B cell (primary cell): ENCODE data around the gene PLCB3. TPM values are rescaled to one million over a fixed set of nuclear protein-coding genes. Genes with fewer than 3 reads are reported as not detected.

Experiments used
- ATAC-seq: fragments of 200-7000 bp; cut with Tn5 transposase; one replicate; pipeline ENCODE4 v1.10.0; 2021; ENCODE audit warnings: low read depth, mild to moderate bottlenecking, moderate number of reproducible peaks, moderate library complexity
- CTCF ChIA-PET: fragments of 350-600 bp; sonication (Branson Sonifier 250); formaldehyde crosslinking; loops from one replicate; lab custom pipeline; 2021; ENCODE audit warnings: antibody characterized with exemption, inconsistent platforms; lab: Charles Lee
- POLR2A ChIA-PET: fragments of 350-600 bp; sonication (Branson Sonifier 250); formaldehyde crosslinking; loops from one replicate; lab custom pipeline; 2021; ENCODE audit warnings: antibody characterized with exemption; lab: Charles Lee
- DNase-seq: peaks from one replicate; pipeline ENCODE4 v3.0.0; 2013
- H2AFZ ChIP-seq: 2 replicates; pipeline ENCODE4 v1.6.1; 2012; ENCODE audit warnings: mild to moderate bottlenecking, low read depth, low read length; ENCODE audit not compliant: insufficient read depth, poor library complexity, severe bottlenecking
- H3K27ac ChIP-seq, 2 donors: 1 replicate in 1 of 2; 2 replicates in 1 of 2; pipeline ENCODE4 v1.5.1; 2012 to 2013; ENCODE audit warnings: low read length in 2 of 2, mild to moderate bottlenecking in 2 of 2, moderate library complexity in 1 of 2
- H3K27me3 ChIP-seq, 4 experiments: fragments of 200-600 bp in 1 of 4; sonication (generic) in 1 of 4; replicated peaks in 1 of 4; 1 replicate in 2 of 4; 2 replicates in 2 of 4; pipeline versions ENCODE4 v1.6.1 to v1.7.0; 2013 to 2016; ENCODE audit warnings: low read length in 3 of 4, mild to moderate bottlenecking in 2 of 4, mixed read lengths in 1 of 4, moderate library complexity in 1 of 4; ENCODE audit not compliant: insufficient read depth in 4 of 4, control insufficient read depth in 3 of 4; ENCODE audit errors: control extremely low read depth in 1 of 4
- H3K36me3 ChIP-seq, 2 experiments: replicated peaks in 1 of 2; 1 replicate in 1 of 2; 2 replicates in 1 of 2; pipeline versions ENCODE4 v1.6.1 to v1.7.1; 2013; ENCODE audit warnings: low read length in 1 of 2; ENCODE audit not compliant: insufficient read depth in 2 of 2, control insufficient read depth in 1 of 2; ENCODE audit errors: control extremely low read depth in 1 of 2, extremely low read depth in 1 of 2
- H3K4me1 ChIP-seq, 2 donors: fragments of 200-600 bp in 1 of 2; sonication (generic) in 1 of 2; 1 replicate in 1 of 2; 2 replicates in 1 of 2; pipeline versions ENCODE4 v1.5.1 to v1.6.1; 2013 to 2017; ENCODE audit warnings: low read length in 2 of 2; ENCODE audit not compliant: control insufficient read depth in 2 of 2, insufficient read depth in 2 of 2
- H3K4me2 ChIP-seq: replicated peaks from 2 replicates; pipeline ENCODE3; 2012; ENCODE audit warnings: mild to moderate bottlenecking, low read depth, low read length; ENCODE audit not compliant: poor library complexity, severe bottlenecking
- H3K4me3 ChIP-seq, 5 experiments: fragments of 200-600 bp in 1 of 5; sonication (generic) in 1 of 5; 1 replicate in 3 of 5; 2 replicates in 2 of 5; pipeline versions ENCODE4 v1.5.1 to v1.7.0; 2011 to 2016; ENCODE audit warnings: low read length in 4 of 5, mild to moderate bottlenecking in 4 of 5, low read depth in 2 of 5, control low read depth in 1 of 5, moderate library complexity in 1 of 5; ENCODE audit not compliant: insufficient read depth in 1 of 5; ENCODE audit errors: control extremely low read depth in 1 of 5, extremely low read depth in 1 of 5
- H3K79me2 ChIP-seq: fragments of 200-600 bp; sonication (generic); one replicate; pipeline ENCODE4 v1.6.0; 2016; ENCODE audit warnings: low read length; ENCODE audit not compliant: control insufficient read depth, insufficient read depth
- H3K9ac ChIP-seq: fragments of 200-600 bp; sonication (generic); 2 replicates; pipeline ENCODE4 v1.6.1; 2017; ENCODE audit warnings: mild to moderate bottlenecking, low read length, moderate library complexity
- H3K9me3 ChIP-seq, 3 donors: one replicate each; pipeline versions ENCODE4 v1.6.1 to v1.7.1; 2013; ENCODE audit warnings: low read length in 2 of 3; ENCODE audit not compliant: control insufficient read depth in 2 of 3, insufficient read depth in 1 of 3; ENCODE audit errors: control extremely low read depth in 1 of 3
- H4K20me1 ChIP-seq: 2 replicates; pipeline ENCODE4 v1.6.0; 2012; ENCODE audit warnings: mild to moderate bottlenecking, low read length; ENCODE audit not compliant: insufficient read depth, control insufficient read depth, poor library complexity, severe bottlenecking
- H3K27ac Mint-ChIP-seq: one replicate; pipeline ENCODE4 v1.8.0; 2021; ENCODE audit warnings: mixed read lengths
- H3K27me3 Mint-ChIP-seq: one replicate; pipeline ENCODE4 v1.8.0; 2021; ENCODE audit warnings: mixed read lengths
- H3K4me1 Mint-ChIP-seq: one replicate; pipeline ENCODE4 v1.8.0; 2021; ENCODE audit warnings: mixed read lengths
- H3K4me3 Mint-ChIP-seq: one replicate; pipeline ENCODE4 v1.8.0; 2021; ENCODE audit warnings: mixed read lengths
- H3K9me3 Mint-ChIP-seq: one replicate; pipeline ENCODE4 v1.8.0; 2022; ENCODE audit warnings: mixed read lengths; ENCODE audit not compliant: insufficient read depth
- EZH2 ChIP-seq: IDR thresholded peaks from 2 replicates; pipeline ENCODE4 v1.6.1; 2012; ENCODE audit warnings: borderline replicate concordance, low read depth, mild to moderate bottlenecking, moderate library complexity, low read length; ENCODE audit not compliant: insufficient read depth, poor library complexity, severe bottlenecking
- WGBS: methylation state at CpG from one replicate; pipeline ENCODE4 v1.1.5; 2013; ENCODE audit warnings: missing lambda C conversion rate; ENCODE audit not compliant: insufficient coverage; 5-methylcytosine and 5-hydroxymethylcytosine counted together
- intact Hi-C: fragments of 100-400 bp; cut with micrococcal nuclease; formaldehyde crosslinking; loops from one replicate; pipeline ENCODE4 v1.10.0; 2022
- polyA plus RNA-seq: library from polyadenylated mRNA; depleted of rRNA; stranded (reverse); fragments of >200 nt; gene quantifications from 2 replicates; pipeline ENCODE4 v1.2.3, GENCODE V29; 2012
- total RNA-seq, 2 donors: library from RNA; stranded (reverse); fragments of 120-200 nt in 1 of 2; gene quantifications; 1 replicate in 1 of 2; 2 replicates in 1 of 2; pipeline versions ENCODE4 v1.2.3 to v1.2.4, GENCODE V29; 2013 to 2022
- TF ChIP-seq, protein P1 (sequence below): fragments of 200-600 bp; IDR thresholded peaks from one replicate; pipeline ENCODE4 v1.8.0; 2022; ENCODE audit warnings: antibody characterized with exemption, mild to moderate bottlenecking

The PLCB3 gene
- total and polyA plus RNA-seq, 2 donors (not counting 1 experiment from before 2014, with no cell fraction given) = 3.0 to 8.1 TPM

DNA sequence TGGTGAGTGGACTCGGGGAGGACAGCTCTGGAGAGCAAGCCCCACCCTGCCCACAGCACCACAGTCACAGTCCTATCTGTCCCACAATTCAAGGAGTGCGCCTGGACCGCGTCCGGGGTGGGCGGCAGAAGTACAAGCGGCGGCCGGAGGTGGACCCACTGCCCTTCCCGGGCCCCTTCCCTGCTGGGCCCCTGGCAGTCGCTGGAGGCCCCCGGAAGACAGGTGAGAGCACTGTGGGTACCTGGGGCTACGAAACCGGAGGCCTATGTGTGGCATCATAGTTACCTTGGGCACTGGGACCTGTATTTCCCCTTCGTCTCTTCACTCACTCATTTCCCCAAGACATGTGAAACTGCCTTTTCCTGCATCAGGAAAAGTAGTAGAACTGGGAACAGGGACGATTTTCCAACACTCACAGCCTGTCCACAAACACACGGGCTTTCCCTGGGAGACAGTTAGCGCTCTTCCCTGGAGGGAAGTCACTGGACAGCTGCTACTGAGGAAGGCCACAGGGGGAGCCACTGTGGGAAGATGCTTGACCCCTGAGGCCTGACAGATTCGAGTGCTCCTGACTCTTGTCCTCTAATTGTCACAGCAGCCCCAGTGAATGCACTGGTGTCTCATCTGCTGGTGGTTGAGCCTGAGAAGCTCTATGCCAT, 62.9 kb downstream of the PLCB3 start:
- ATAC-seq (no peak), DNase-seq (no peak)
- no peaks in the 10 kb centered on the region for H3K27me3 Mint-ChIP-seq
- intact Hi-C loops = no loop called here
- H3K4me1 ChIP-seq = peaks cover 6 to 24% of the 10 kb centered on the region in 2 donors
- no peak overlapping the region for H3K4me2 ChIP-seq
- peaks cover 0 to 32% of the 10 kb centered on the region in 2 experiments for H3K36me3 ChIP-seq
- H3K4me3 ChIP-seq = no peak overlapping the region
- ChIA-PET CTCF (interaction anchor here (1.6 to 1.7 kb wide), 2 partner anchors 10 to 46 kb away, joined by 4 to 5 read pairs; no protein-coding TSS in a partner anchor), POLR2A (no interaction called here)
- H3K27ac Mint-ChIP-seq = peak overlapping the region; percentile 24
- H4K20me1 ChIP-seq = peaks cover 21% of the 10 kb centered on the region
- no peaks in the 10 kb centered on the region for H3K27me3 ChIP-seq
- peaks cover 28% of the 10 kb centered on the region for H3K4me1 Mint-ChIP-seq
- no peak overlapping the region for H3K4me3 Mint-ChIP-seq
- H3K27ac ChIP-seq = no peak overlapping the region
- no peak overlapping the region for H3K9ac ChIP-seq
- TF ChIP-seq, protein P1, sequence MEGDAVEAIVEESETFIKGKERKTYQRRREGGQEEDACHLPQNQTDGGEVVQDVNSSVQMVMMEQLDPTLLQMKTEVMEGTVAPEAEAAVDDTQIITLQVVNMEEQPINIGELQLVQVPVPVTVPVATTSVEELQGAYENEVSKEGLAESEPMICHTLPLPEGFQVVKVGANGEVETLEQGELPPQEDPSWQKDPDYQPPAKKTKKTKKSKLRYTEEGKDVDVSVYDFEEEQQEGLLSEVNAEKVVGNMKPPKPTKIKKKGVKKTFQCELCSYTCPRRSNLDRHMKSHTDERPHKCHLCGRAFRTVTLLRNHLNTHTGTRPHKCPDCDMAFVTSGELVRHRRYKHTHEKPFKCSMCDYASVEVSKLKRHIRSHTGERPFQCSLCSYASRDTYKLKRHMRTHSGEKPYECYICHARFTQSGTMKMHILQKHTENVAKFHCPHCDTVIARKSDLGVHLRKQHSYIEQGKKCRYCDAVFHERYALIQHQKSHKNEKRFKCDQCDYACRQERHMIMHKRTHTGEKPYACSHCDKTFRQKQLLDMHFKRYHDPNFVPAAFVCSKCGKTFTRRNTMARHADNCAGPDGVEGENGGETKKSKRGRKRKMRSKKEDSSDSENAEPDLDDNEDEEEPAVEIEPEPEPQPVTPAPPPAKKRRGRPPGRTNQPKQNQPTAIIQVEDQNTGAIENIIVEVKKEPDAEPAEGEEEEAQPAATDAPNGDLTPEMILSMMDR = no peak
- TF ChIP-seq EZH2 = no peak
- H3K79me2 ChIP-seq = peaks cover 40% of the 10 kb centered on the region
- H3K9me3 Mint-ChIP-seq = no peaks in the 10 kb centered on the region
- WGBS = 95% methylated on average over 18 of the region's 19 CpGs
- no peaks in the 10 kb centered on the region for H3K9me3 ChIP-seq
- H2AFZ ChIP-seq = no peak overlapping the region
